Daoy (cell line): ENCODE measurements around the gene ERCC4. TPM values are rescaled to one million over a fixed set of nuclear protein-coding genes. Genes with fewer than 3 reads are reported as not detected.
"Not testable (repeated sequence)": the region's sequence is repeated elsewhere in the genome, so short reads cannot be mapped to it uniquely, and the experiment has no call there.

Experiments
- DNase-seq: peaks from one replicate; pipeline ENCODE4 v3.0.0-alpha.2; 2015; ENCODE audit warnings: low read depth
- total RNA-seq: library from RNA; depleted of rRNA; stranded (reverse); fragments of >200 nt; shearing (Covaris generic); gene quantifications from 2 replicates; pipeline ENCODE4 v1.2.3, GENCODE V29; 2014; rRNA removed

The ERCC4 gene
- total RNA-seq, result 8.2 and 20.6 TPM in 2 replicates

- peak; percentile 100 for DNase-seq
Observed at GRCh38 chr16:13919683-13920509, at the start of gene ERCC4. Gene ERCC4 (plus strand): TSS chr16:13920154. CDS start chr16:13920166, 12 bp downstream.

- DNase-seq, result peak; percentile 29
Observed at GRCh38 chr16:13873835-13874438, 46.0 kb upstream of the ERCC4 start.

GRCh38 chr16:13875614-13876284 lies 44.2 kb upstream of the ERCC4 start:
- no peak for DNase-seq

- peak; percentile 27 for DNase-seq
Observed at GRCh38 chr16:13883276-13883675, 36.7 kb upstream of the ERCC4 start.

GRCh38 chr16:13883881-13884280 lies 36.1 kb upstream of the ERCC4 start:
- DNase-seq, result no peak

GRCh38 chr16:13885700-13886099 lies 34.3 kb upstream of the ERCC4 start:
- no peak for DNase-seq

- no peak for DNase-seq
Observed at GRCh38 chr16:13886608-13887007, 33.3 kb upstream of the ERCC4 start.

GRCh38 chr16:13889323-13889722 lies 30.6 kb upstream of the ERCC4 start:
- DNase-seq, result not testable (repeated sequence)

- no peak for DNase-seq
Observed at GRCh38 chr16:13892301-13892700, 27.7 kb upstream of the ERCC4 start.

- DNase-seq, result no peak
Observed at GRCh38 chr16:13895516-13895915, 24.4 kb upstream of the ERCC4 start.

- no peak for DNase-seq
Observed at GRCh38 chr16:13896543-13897182, 23.3 kb upstream of the ERCC4 start.

GRCh38 chr16:13897806-13898205 lies 22.1 kb upstream of the ERCC4 start:
- no peak for DNase-seq

GRCh38 chr16:13898233-13898632 lies 21.7 kb upstream of the ERCC4 start:
- no peak for DNase-seq

GRCh38 chr16:13902052-13902451 lies 17.9 kb upstream of the ERCC4 start:
- DNase-seq, result no peak

GRCh38 chr16:13902677-13903076 lies 17.3 kb upstream of the ERCC4 start:
- DNase-seq, result peak; percentile 15

- DNase-seq, result no peak
Observed at GRCh38 chr16:13904179-13904691, 15.7 kb upstream of the ERCC4 start.

- peak; percentile 37 for DNase-seq
Observed at GRCh38 chr16:13904822-13905221, 15.1 kb upstream of the ERCC4 start.

GRCh38 chr16:13906168-13907089 lies 13.5 kb upstream of the ERCC4 start:
- no peak for DNase-seq

GRCh38 chr16:13907431-13907830 lies 12.5 kb upstream of the ERCC4 start:
- DNase-seq, result no peak

GRCh38 chr16:13909069-13909468 lies 10.9 kb upstream of the ERCC4 start:
- DNase-seq, result no peak

- peak; percentile 61 for DNase-seq
Observed at GRCh38 chr16:13909872-13910303, 10.1 kb upstream of the ERCC4 start.
